C1 segment of cervical spinal cord (tissue), 14 donors: Measurements from ENCODE around the gene PKD1.

Experiments
- DNase-seq, 14 donors: peaks; one replicate each; lab custom pipeline; 2025; lab: John Stamatoyannopoulos, UW

The PKD1 gene

DNA sequence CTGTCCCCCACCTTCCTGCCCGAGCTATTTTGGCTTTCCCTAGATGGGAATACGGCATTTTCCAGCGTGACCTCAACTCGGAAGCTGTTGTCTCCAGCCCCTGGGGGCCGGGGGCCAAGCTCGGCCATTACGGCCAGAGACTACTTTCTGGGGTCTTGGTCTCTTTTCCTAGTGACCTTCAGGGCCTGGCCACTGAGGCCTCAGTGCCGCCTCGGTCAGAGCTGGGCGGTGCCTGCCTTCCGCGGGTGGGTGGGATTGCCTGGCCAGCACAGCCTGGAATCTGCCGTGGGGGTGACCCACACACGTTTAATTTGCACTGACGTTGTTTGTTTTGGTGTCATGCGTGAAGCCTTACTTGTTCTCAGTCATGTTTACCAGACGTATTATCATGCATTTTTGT, 58.7 kb downstream of the PKD1 start:
- no peak for DNase-seq

GRCh38 chr16:2076072-2076865, 59.4 kb downstream of the PKD1 start:
- no peak for DNase-seq

DNA sequence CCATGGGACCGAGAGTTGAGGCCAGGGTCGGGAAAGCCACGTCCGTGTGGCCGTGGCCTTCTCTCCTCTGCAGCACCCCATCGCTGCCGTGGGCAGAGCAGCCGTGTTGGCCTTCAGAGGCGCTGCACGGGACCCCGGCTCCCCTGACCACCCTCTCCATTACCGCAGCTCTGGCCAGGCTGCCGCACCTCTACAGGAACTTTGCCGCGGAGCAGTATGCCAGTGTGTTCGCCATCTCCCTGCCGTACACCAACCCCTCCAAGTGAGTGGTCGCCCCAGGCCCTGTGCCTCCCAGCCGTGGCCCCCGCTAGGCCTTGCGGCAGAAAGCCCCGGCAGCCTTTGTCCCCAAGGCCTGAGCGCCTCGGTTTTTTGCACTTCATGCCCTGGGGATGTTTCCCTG, 60.1 kb downstream of the PKD1 start:
- no peak for DNase-seq

DNA sequence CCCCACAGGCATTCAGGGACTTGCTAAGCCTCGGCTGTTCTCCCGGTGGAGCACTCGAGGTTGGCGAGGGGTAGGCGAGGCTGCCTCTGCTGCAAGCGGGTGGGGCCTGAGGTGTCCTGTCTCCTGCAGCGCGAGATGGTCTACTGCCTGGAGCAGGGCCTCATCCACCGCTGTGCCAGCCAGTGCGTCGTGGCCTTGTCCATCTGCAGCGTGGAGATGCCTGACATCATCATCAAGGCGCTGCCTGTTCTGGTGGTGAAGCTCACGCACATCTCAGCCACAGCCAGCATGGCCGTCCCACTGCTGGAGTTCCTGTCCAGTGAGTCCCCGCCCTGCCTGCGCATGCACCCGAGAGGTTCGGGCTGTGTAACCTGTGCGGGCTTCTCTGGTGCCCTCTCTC, 61.6 kb downstream of the PKD1 start:
- no peak for DNase-seq

- DNase-seq, result no peak
Measured at GRCh38 chr16:2072926-2073325, 62.8 kb downstream of the PKD1 start.

DNA sequence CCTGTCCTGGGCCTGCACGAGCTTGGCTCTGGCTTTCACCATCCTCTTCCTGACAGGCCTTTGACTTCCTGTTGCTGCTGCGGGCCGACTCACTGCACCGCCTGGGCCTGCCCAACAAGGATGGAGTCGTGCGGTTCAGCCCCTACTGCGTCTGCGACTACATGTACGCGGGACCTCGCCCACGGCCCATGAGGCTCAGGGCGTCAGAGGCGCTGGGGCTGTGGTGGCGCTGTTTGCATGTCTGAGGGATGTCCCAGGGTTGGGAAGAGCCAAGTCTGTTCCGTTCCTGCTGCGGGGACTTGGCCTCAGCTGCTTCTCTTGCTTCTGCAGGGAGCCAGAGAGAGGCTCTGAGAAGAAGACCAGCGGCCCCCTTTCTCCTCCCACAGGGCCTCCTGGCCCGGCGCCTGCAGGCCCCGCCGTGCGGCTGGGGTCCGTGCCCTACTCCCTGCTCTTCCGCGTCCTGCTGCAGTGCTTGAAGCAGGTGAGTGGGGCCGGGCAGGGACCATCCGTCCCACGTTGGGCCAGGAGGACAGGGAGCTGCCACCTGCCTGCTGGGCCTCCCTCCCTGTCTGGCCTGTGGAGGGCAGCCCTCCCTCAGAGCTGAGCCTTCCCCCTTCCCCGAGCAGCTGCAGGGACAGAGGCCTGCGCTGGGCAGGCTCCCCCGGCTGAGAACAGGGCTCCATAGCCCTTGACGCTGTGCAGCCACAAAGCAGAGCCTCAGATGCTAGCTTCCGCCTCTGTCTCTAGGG, 64.1 kb downstream of the PKD1 start:
- DNase-seq, result no peak

- DNase-seq, result no peak
Measured at GRCh38 chr16:2070576-2071453, 64.9 kb downstream of the PKD1 start.

DNA sequence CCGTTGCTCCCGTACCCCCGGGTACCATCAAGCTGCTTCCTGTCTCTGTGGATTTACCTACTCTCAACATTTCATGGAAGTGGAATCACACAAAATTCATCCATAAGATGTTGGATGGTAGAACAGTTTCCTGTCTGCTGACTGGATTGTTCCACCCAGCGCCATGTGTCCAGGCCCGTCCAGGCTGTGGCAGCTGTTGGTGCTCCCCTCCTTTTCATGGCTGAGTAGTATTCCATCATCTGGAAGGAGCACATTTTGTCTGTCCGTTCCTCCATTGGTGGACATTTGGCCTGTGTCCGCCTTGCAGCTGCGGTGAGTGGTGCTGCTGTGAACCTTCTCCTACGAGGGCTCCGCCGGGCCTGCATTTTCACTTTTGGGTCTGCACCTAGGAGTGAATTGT, 69.6 kb downstream of the PKD1 start:
- no peak for DNase-seq

- DNase-seq, result no peak
Measured at GRCh38 chr16:2064368-2064945, 71.2 kb downstream of the PKD1 start.

DNA sequence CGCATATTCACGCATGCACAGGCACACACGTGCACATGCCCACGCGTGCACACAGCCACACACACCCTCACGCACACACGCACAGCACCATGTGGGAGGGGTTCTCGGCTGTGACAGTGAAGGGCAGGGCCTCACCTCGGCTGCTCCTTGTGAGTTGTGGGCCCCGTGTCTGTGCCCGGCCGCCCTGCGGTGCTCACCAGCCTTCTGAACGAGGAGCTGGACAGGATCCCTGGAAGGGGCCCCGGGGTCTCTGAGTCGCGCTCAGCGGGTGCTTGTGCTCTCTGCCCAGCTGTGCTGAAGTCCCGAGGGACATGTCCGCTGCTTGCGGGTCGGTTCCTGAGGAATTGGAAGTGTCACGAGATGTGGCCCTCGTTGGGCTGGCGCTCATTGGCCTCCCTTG, 71.8 kb downstream of the PKD1 start:
- no peak for DNase-seq

- DNase-seq, result no peak
Measured at GRCh38 chr16:2062801-2063200, 72.9 kb downstream of the PKD1 start.

DNA sequence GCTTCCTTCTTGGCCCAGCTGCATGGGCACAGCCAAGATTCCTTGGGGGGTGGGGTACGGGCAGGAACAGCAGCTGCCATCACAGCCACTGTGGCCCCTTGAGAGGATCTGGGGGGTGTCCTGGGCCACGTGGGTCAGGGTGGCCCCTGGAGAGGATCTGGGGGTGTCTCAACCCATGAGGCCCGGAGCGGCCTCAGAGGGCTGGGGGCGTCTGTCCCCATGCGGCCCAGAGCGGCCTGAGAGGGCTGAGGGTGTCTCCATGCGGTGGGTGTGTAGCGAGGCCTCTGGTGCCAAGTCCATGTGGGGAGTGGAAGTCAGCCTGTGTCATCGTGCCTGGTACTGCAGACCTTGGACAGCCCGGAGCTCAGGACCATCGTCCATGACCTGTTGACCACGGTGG, 74.2 kb downstream of the PKD1 start:
- no peak for DNase-seq

- no peak for DNase-seq
Measured at GRCh38 chr16:2061023-2061422, 74.7 kb downstream of the PKD1 start.

- DNase-seq, result no peak
Measured at GRCh38 chr16:2060346-2060745, 75.4 kb downstream of the PKD1 start.

GRCh38 chr16:2058872-2059271, 76.8 kb downstream of the PKD1 start:
- DNase-seq, result no peak

- no peak for DNase-seq
Measured at GRCh38 chr16:2058420-2058819, 77.3 kb downstream of the PKD1 start.

DNA sequence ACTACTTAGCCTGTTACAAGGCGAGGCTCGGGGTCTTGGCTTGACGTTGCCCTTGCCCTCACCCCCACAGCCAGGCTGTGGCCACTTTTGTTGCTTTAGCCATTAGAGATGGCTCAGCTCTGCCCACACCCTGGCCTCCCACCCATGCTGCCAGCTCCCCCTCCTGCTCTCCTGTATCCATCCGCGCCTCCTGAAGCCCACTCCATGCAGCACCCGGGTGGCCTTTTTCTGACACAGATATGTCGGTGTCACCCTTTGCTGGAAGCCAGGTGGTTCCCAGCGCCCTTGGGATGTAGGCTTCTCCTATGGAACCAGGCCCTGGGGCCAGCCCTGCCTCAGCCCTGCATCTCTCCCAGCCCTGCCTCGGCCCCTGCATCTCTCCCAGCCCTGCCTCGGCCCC, 78.3 kb downstream of the PKD1 start:
- DNase-seq, result no peak

GRCh38 chr16:2056681-2057407, 78.9 kb downstream of the PKD1 start:
- DNase-seq, result peak in 10 of 14 donors; percentile 7 to 57 (median 22)

- peak in 2 of 14 donors; percentile 27 to 57 for DNase-seq
Measured at GRCh38 chr16:2056077-2056476, 79.6 kb downstream of the PKD1 start.

- DNase-seq, result no peak
Measured at GRCh38 chr16:2054543-2055245, 81.0 kb downstream of the PKD1 start.
